A549 (cell line): ENCODE data around the gene PRRC2B. TPM values are rescaled to one million over a fixed set of nuclear protein-coding genes. Genes with fewer than 3 reads are reported as not detected.
"Not testable (repeated sequence)": the region's sequence is repeated elsewhere in the genome, so short reads cannot be mapped to it uniquely, and the experiment has no call there.

Source experiments
- ATAC-seq, 2 experiments: fragments of 200-7000 bp in 1 of 2; fragments of >200 bp in 1 of 2; cut with Nextera tagmentation in 1 of 2; cut with Tn5 transposase in 1 of 2; 3 replicates each; pipeline versions ENCODE4 v1.8.0 to v1.9.1; 2018 to 2020; ENCODE audit warnings: mild to moderate bottlenecking in 1 of 2, moderate library complexity in 1 of 2
- CTCF ChIA-PET: fragments of 300-600 bp; sonication (Branson Sonifier 250); formaldehyde crosslinking; extraction: SDS; loops from one replicate; lab custom pipeline; 2021; ENCODE audit warnings: antibody characterized with exemption, inconsistent platforms; lab: Yijun Ruan, JAX
- POLR2A ChIA-PET: fragments of 350-600 bp; formaldehyde crosslinking; extraction: SDS; loops from one replicate; lab custom pipeline; 2021; ENCODE audit warnings: antibody characterized with exemption, inconsistent platforms; lab: Yijun Ruan, JAX
- DNase-seq, 2 experiments: peaks; one replicate each; pipeline versions ENCODE4 v3.0.0 to v3.0.0-alpha.2; 2011 to 2016; ENCODE audit warnings: low read depth in 1 of 2, low spot score in 1 of 2
- FAIRE-seq: peaks from 2 replicates; lab custom pipeline; 2011; peaks lifted over from hg19 to GRCh38; lab: Jason Lieb, UNC
- H3K27ac ChIP-seq, 2 experiments: fragments of >200 bp; sonication (Bioruptor Twin); formaldehyde crosslinking; 3 replicates each; pipeline ENCODE4 v1.5.1; 2016 to 2017
- H3K4me1 ChIP-seq: fragments of >200 bp; sonication (Bioruptor Twin); formaldehyde crosslinking; 3 replicates; pipeline ENCODE4 v1.6.1; 2016
- H3K4me2 ChIP-seq: fragments of >200 bp; sonication (Bioruptor Twin); formaldehyde crosslinking; 3 replicates; pipeline ENCODE4 v1.6.1; 2016
- H3K4me3 ChIP-seq: fragments of >200 bp; sonication (Bioruptor Twin); formaldehyde crosslinking; 3 replicates; pipeline ENCODE4 v1.5.1; 2016
- H3K9me3 ChIP-seq: fragments of >200 bp; sonication (Bioruptor Twin); formaldehyde crosslinking; 3 replicates; pipeline ENCODE4 v1.6.1; 2016
- CBX2 ChIP-seq: fragments of 200-600 bp; sonication (generic); IDR thresholded peaks from 2 replicates; pipeline ENCODE4 v1.6.1; 2016; ENCODE audit warnings: low read depth, mild to moderate bottlenecking, borderline replicate concordance
- CBX8 ChIP-seq: fragments of 200-600 bp; sonication (generic); IDR thresholded peaks from 2 replicates; pipeline ENCODE4 v1.6.1; 2016
- CHD2 ChIP-seq: fragments of 150-350 bp; IDR thresholded peaks from 2 replicates; pipeline ENCODE4 v1.6.1; 2014; ENCODE audit warnings: low read length; ENCODE audit not compliant: partially characterized antibody
- CHD4 ChIP-seq: fragments of 200-600 bp; sonication (generic); IDR thresholded peaks from 2 replicates; pipeline ENCODE4 v1.6.1; 2016; ENCODE audit warnings: antibody characterized with exemption, mild to moderate bottlenecking, borderline replicate concordance
- EHF ChIP-seq: fragments of 250-450 bp; sonication (Bioruptor Pico); IDR thresholded peaks from 2 replicates; pipeline ENCODE4 v1.5.0; 2020; ENCODE audit warnings: mild to moderate bottlenecking
- EHMT2 ChIP-seq: fragments of 200-600 bp; sonication (generic); IDR thresholded peaks from 2 replicates; pipeline ENCODE4 v1.6.1; 2016; ENCODE audit warnings: antibody characterized with exemption, low read depth, mild to moderate bottlenecking, moderate library complexity
- ELK1 ChIP-seq: fragments of 150-350 bp; IDR thresholded peaks from 2 replicates; pipeline ENCODE4 v1.6.1; 2014; ENCODE audit warnings: low read depth, mild to moderate bottlenecking, low read length
- FOSB ChIP-seq: fragments of 250-450 bp; sonication (Bioruptor Pico); IDR thresholded peaks from 2 replicates; pipeline ENCODE4 v1.5.0; 2020; ENCODE audit warnings: mild to moderate bottlenecking, moderate library complexity
- FOSL2 ChIP-seq, 2 experiments: fragments of 450-650 bp in 1 of 2; fragments of >200 bp in 1 of 2; sonication (Bioruptor Twin) in 1 of 2; formaldehyde crosslinking; IDR thresholded peaks; 2 replicates each; pipeline versions ENCODE4 v1.5.0 to v1.6.1; 2016 to 2020; ENCODE audit warnings: mild to moderate bottlenecking in 1 of 2, moderate library complexity in 1 of 2
- GATA3 ChIP-seq: IDR thresholded peaks from 2 replicates; pipeline ENCODE4 v1.6.1; 2012; ENCODE audit warnings: borderline replicate concordance
- HES2 ChIP-seq: fragments of >200 bp; sonication (Bioruptor Twin); formaldehyde crosslinking; IDR thresholded peaks from 2 replicates; pipeline ENCODE4 v1.6.1; 2016
- HEYL ChIP-seq: fragments of 250-450 bp; sonication (Bioruptor Pico); IDR thresholded peaks from 2 replicates; pipeline ENCODE4 v1.8.0; 2021; ENCODE audit warnings: mild to moderate bottlenecking, moderate library complexity
- HOXA7 ChIP-seq: fragments of 250-450 bp; sonication (Bioruptor Pico); IDR thresholded peaks from 2 replicates; pipeline ENCODE4 v1.5.0; 2020; ENCODE audit warnings: mild to moderate bottlenecking, moderate library complexity
- HOXB13 ChIP-seq: fragments of 250-450 bp; sonication (Bioruptor Pico); IDR thresholded peaks from 2 replicates; pipeline ENCODE4 v1.5.0; 2020; ENCODE audit warnings: low read depth, mild to moderate bottlenecking, moderate library complexity
- HOXB5 ChIP-seq: fragments of 250-450 bp; sonication (Bioruptor Pico); IDR thresholded peaks from 2 replicates; pipeline ENCODE4 v1.5.0; 2020; ENCODE audit warnings: mild to moderate bottlenecking, moderate library complexity
- JUNB ChIP-seq: fragments of >200 bp; sonication (Bioruptor Twin); formaldehyde crosslinking; IDR thresholded peaks from 2 replicates; pipeline ENCODE4 v1.6.1; 2016
- KDM1A ChIP-seq: fragments of 200-600 bp; sonication (generic); IDR thresholded peaks from 2 replicates; pipeline ENCODE4 v1.6.1; 2016; ENCODE audit warnings: low read depth, mild to moderate bottlenecking
- MAFK ChIP-seq: fragments of 450-650 bp; IDR thresholded peaks from 2 replicates; pipeline ENCODE4 v1.6.1; 2014; ENCODE audit not compliant: partially characterized antibody
- MAX ChIP-seq: IDR thresholded peaks from 2 replicates; pipeline ENCODE4 v1.6.1; 2012
- MYC ChIP-seq: IDR thresholded peaks from 2 replicates; pipeline ENCODE4 v1.6.1; 2012; ENCODE audit warnings: mild to moderate bottlenecking, inconsistent platforms, low read length, improper control_type of control experiment, borderline replicate concordance
- NFE2L2 ChIP-seq: fragments of 150-350 bp; conservative IDR thresholded peaks from 2 replicates; pipeline ENCODE4 v1.6.1; 2014; ENCODE audit warnings: low read length
- NPAS2 ChIP-seq: fragments of 250-450 bp; sonication (Bioruptor Pico); IDR thresholded peaks from 2 replicates; pipeline ENCODE4 v1.8.0; 2022; ENCODE audit warnings: mild to moderate bottlenecking, moderate library complexity, borderline replicate concordance
- NR3C1 ChIP-seq: fragments of >200 bp; sonication (Bioruptor Twin); formaldehyde crosslinking; IDR thresholded peaks from 3 replicates; pipeline ENCODE4 v1.6.1; 2017
- PBX3 ChIP-seq: IDR thresholded peaks from 2 replicates; pipeline ENCODE4 v1.6.1; 2012
- RAD21 ChIP-seq, 2 experiments: fragments of >200 bp in 1 of 2; sonication (Bioruptor Twin) in 1 of 2; formaldehyde crosslinking in 1 of 2; IDR thresholded peaks in 1 of 2; conservative IDR thresholded peaks in 1 of 2; 2 replicates in 1 of 2; 3 replicates in 1 of 2; pipeline ENCODE4 v1.6.1; 2012 to 2018; ENCODE audit warnings: inconsistent platforms in 1 of 2
- RARB ChIP-seq: fragments of 250-450 bp; sonication (Bioruptor Pico); IDR thresholded peaks from 2 replicates; pipeline ENCODE4 v1.8.0; 2021; ENCODE audit warnings: mild to moderate bottlenecking, moderate library complexity
- RCOR1 ChIP-seq: fragments of 150-350 bp; IDR thresholded peaks from 2 replicates; pipeline ENCODE4 v1.6.1; 2014; ENCODE audit warnings: antibody characterized with exemption, low read length, low read depth
- SREBF2 ChIP-seq: fragments of 450-650 bp; IDR thresholded peaks from 2 replicates; pipeline ENCODE4 v1.6.1; 2014; ENCODE audit warnings: mild to moderate bottlenecking, moderate library complexity
- TFCP2L1 ChIP-seq: fragments of 250-450 bp; sonication (Bioruptor Pico); IDR thresholded peaks from 2 replicates; pipeline ENCODE4 v1.5.0; 2021; ENCODE audit warnings: mild to moderate bottlenecking
- ZFP36 ChIP-seq: fragments of 450-650 bp; IDR thresholded peaks from 2 replicates; pipeline ENCODE4 v1.6.1; 2014; ENCODE audit warnings: borderline replicate concordance; ENCODE audit not compliant: partially characterized antibody
- ZNF302 ChIP-seq: fragments of 250-450 bp; sonication (Bioruptor Pico); IDR thresholded peaks from 2 replicates; pipeline ENCODE4 v1.9.0; 2021; ENCODE audit warnings: inconsistent platforms, mild to moderate bottlenecking, moderate library complexity
- ZSCAN20 ChIP-seq: fragments of 250-450 bp; sonication (Bioruptor Pico); IDR thresholded peaks from 2 replicates; pipeline ENCODE4 v1.8.0; 2022; ENCODE audit warnings: mild to moderate bottlenecking, moderate library complexity
- WGBS: methylation state at CpG from one replicate; pipeline ENCODE4 v1.1.6; 2017; ENCODE audit errors: missing lambda C conversion rate; 5-methylcytosine and 5-hydroxymethylcytosine counted together
- polyA plus RNA-seq, 4 experiments: library from polyadenylated mRNA; depleted of rRNA in 3 of 4; stranded (reverse); fragments of >200 nt; fragmentation: RNase III in 1 of 4; extraction: RNeasy Plus Mini Kit Qiagen cat#74134 plus additional on column Dnase treatment in 1 of 4; gene quantifications; 2 replicates in 3 of 4; 3 replicates in 1 of 4; pipeline ENCODE4 v1.2.3, GENCODE V29; 2011 to 2017

Gene PRRC2B
- polyA plus RNA-seq, 2 of the 4 experiments (the other 2 are of a cell fraction) = 35.6 to 47.3 TPM

GRCh38 chr9:131448818-131449217 is 54.9 kb downstream of the PRRC2B start:
- Histone ChIP-seq H3K4me3 (no peak overlapping the region), H3K4me2 (no peak overlapping the region), H3K27ac (no peak overlapping the region), H3K4me1 (no peaks in the 10 kb centered on the region)
- ATAC-seq (no peak), FAIRE-seq (no peak)
- ChIA-PET POLR2A (no interaction called here), CTCF (interaction anchor here (1.0 to 1.7 kb wide), 2 partner anchors 99 to 112 kb away, joined by 3 to 14 read pairs; no protein-coding TSS in a partner anchor)
- 93% methylated on average over 3 of the region's 3 CpGs for WGBS
- TF ChIP-seq HES2 (no peak), ZFP36 (no peak), TFCP2L1 (CRISPR knock-in tag) (no peak), HOXB5 (no peak), MAFK (no peak), HOXA7 (CRISPR knock-in tag) (no peak), ZSCAN20 (no peak), EHF (no peak), CHD4 (no peak), MYC (no peak)
- TF ChIP-seq, all 56 proteins: peak for 0
- no peak for DNase-seq
- H3K9me3 ChIP-seq = no peaks in the 10 kb centered on the region

- Histone ChIP-seq H3K27ac (no peak overlapping the region), H3K4me3 (no peak overlapping the region), H3K4me2 (no peak overlapping the region), H3K4me1 (no peaks in the 10 kb centered on the region), H3K9me3 (no peaks in the 10 kb centered on the region)
- ATAC-seq = no peak
- ChIA-PET CTCF (no interaction called here), POLR2A (no interaction called here)
- no peak for DNase-seq
- TF ChIP-seq RAD21 (conservative IDR thresholded peaks at IDR 0.05 in 1 of 2, IDR thresholded peaks at IDR 0.05 in 1 of 2) (no peak), ELK1 (no peak), ZFP36 (no peak), HEYL (CRISPR knock-in tag) (no peak), GATA3 (no peak), NPAS2 (no peak), RARB (CRISPR knock-in tag) (no peak), RCOR1 (no peak), HOXB13 (no peak), CHD2 (no peak)
- FAIRE-seq = no peak
Measured at GRCh38 chr9:131449276-131449675, 55.4 kb downstream of the PRRC2B start.

GRCh38 chr9:131454028-131454427 is 60.1 kb downstream of the PRRC2B start:
- ChIA-PET CTCF (interaction anchor here (0.6 kb wide), 1 partner anchor 334 kb away, joined by 4 read pairs; no protein-coding TSS in a partner anchor), POLR2A (no interaction called here)
- no peak overlapping the region for H3K4me2 ChIP-seq
- FAIRE-seq = no peak
- no peak for TF ChIP-seq NPAS2
- no peak for TF ChIP-seq FOSL2 (IDR thresholded peaks at IDR 0.05)
- no peak for TF ChIP-seq FOSL2 (CRISPR knock-in tag; IDR thresholded peaks at IDR 0.05)
- no peak for TF ChIP-seq PBX3
- no peak for TF ChIP-seq CHD4
- TF ChIP-seq MAX = no peak
- TF ChIP-seq JUNB = no peak
- no peak for TF ChIP-seq SREBF2
- no peak for TF ChIP-seq CBX8
- no peak for TF ChIP-seq ZNF302 (CRISPR knock-in tag)
- TF ChIP-seq KDM1A = no peak
- TF ChIP-seq NR3C1 = no peak
- TF ChIP-seq TFCP2L1 (CRISPR knock-in tag) = no peak
- no peak for TF ChIP-seq HOXB13
- no peak for TF ChIP-seq EHMT2
- TF ChIP-seq FOSB (CRISPR knock-in tag) = no peak
- no peak for TF ChIP-seq CBX2
- TF ChIP-seq NFE2L2 = no peak
- H3K4me3 ChIP-seq = no peak overlapping the region
- no peak overlapping the region for H3K27ac ChIP-seq
- no peak for DNase-seq
- no peaks in the 10 kb centered on the region for H3K9me3 ChIP-seq
- H3K4me1 ChIP-seq = no peaks in the 10 kb centered on the region
- no peak for ATAC-seq

GRCh38 chr9:131455655-131456054 is 61.8 kb downstream of the PRRC2B start:
- POLR2A ChIA-PET, FAIRE-seq: not testable (repeated sequence)
- CTCF ChIA-PET = interaction anchor here (0.7 to 1.0 kb wide), 3 partner anchors 22 to 917 kb away, joined by 3 to 4 read pairs (median 3); no protein-coding TSS in a partner anchor

More at GRCh38 chr9:131455655-131456054, 61.8 kb downstream of the PRRC2B start:
- DNase-seq, H3K27ac ChIP-seq, ATAC-seq, H3K4me1 ChIP-seq, H3K4me3 ChIP-seq, H3K4me2 ChIP-seq, H3K9me3 ChIP-seq: not testable (repeated sequence)
- WGBS = 96% methylated on average over 5 of the region's 10 CpGs
